Mucosa of gallbladder (tissue), 1 donor: ENCODE results near the gene SLC25A17. TPM values are rescaled to one million over a fixed set of nuclear protein-coding genes. Genes with fewer than 3 reads are reported as not detected.
"Not testable (repeated sequence)": the region's sequence is repeated elsewhere in the genome, so short reads cannot be mapped to it uniquely, and the experiment has no call there.

Experiments used
- DNase-seq: peaks from one replicate; pipeline ENCODE4 v3.0.0-alpha.2; 2020; ENCODE audit warnings: low spot score
- total RNA-seq: library from RNA; stranded (reverse); gene quantifications from one replicate; pipeline ENCODE4 v1.2.1, GENCODE V29; 2021
- donor health status: DM: no; HTN: no; CAD: no.

Gene SLC25A17
- total RNA-seq, 1 donor from 2014 or later, result 12.5 TPM

- DNase-seq, result no peak
These were observed 98.4 kb downstream of the SLC25A17 start for GRCh38 chr22:40720538-40721256.

GRCh38 chr22:40720156-40720537 lies 99.0 kb downstream of the SLC25A17 start:
- not testable (repeated sequence) for DNase-seq

Other genes starting within 250 kb of the SLC25A17 start
- 44.1 TPM for gene MRTFA, start 182.6 kb downstream of the SLC25A17 start, total RNA-seq
- 0.23 TPM for gene MCHR1, start 139.9 kb downstream of the SLC25A17 start, total RNA-seq
- gene ST13, start 37.3 kb upstream of the SLC25A17 start, total RNA-seq, result 294 TPM
- 25.7 TPM for gene XPNPEP3, start 37.8 kb upstream of the SLC25A17 start, total RNA-seq
- gene DNAJB7, start 42.8 kb upstream of the SLC25A17 start, total RNA-seq, result not detected
- 39.9 TPM for gene RBX1, start 132.0 kb upstream of the SLC25A17 start, total RNA-seq